Calu3 (cell line): ENCODE data around the gene SLC25A2. TPM values are rescaled to one million over a fixed set of nuclear protein-coding genes. Genes with fewer than 3 reads are reported as not detected.
"Not testable (repeated sequence)": the region's sequence is repeated elsewhere in the genome, so short reads cannot be mapped to it uniquely, and the experiment has no call there.

Experiments used
- BruUV-seq: library from RNA; stranded (reverse); fragments of 400-500 nt; replicated peaks from 2 replicates; lab custom pipeline; 2021; lab: Mats Ljungman, UMichigan
- CTCF ChIA-PET: fragments of 300-600 bp; sonication (Branson Sonifier 250); formaldehyde crosslinking; loops from one replicate; lab custom pipeline; 2022; ENCODE audit warnings: antibody characterized with exemption; lab: Charles Lee
- DNase-seq: peaks from one replicate; pipeline ENCODE4 v3.0.0; 2022
- H3K27ac Mint-ChIP-seq: one replicate; pipeline ENCODE4 v1.8.0; 2022; ENCODE audit warnings: mixed read lengths; ENCODE audit not compliant: unreplicated experiment
- H3K27me3 Mint-ChIP-seq: one replicate; pipeline ENCODE4 v1.8.0; 2022; ENCODE audit warnings: mixed read lengths; ENCODE audit not compliant: unreplicated experiment
- H3K36me3 Mint-ChIP-seq: one replicate; pipeline ENCODE4 v1.8.0; 2022; ENCODE audit warnings: mild to moderate bottlenecking, moderate library complexity, mixed read lengths; ENCODE audit not compliant: insufficient read depth, unreplicated experiment
- H3K4me1 Mint-ChIP-seq: one replicate; pipeline ENCODE4 v1.8.0; 2022; ENCODE audit warnings: mild to moderate bottlenecking, low read depth, mixed read lengths; ENCODE audit not compliant: unreplicated experiment
- H3K4me3 Mint-ChIP-seq: one replicate; pipeline ENCODE4 v1.8.0; 2022; ENCODE audit warnings: mild to moderate bottlenecking, low read depth, moderate library complexity, mixed read lengths; ENCODE audit not compliant: unreplicated experiment
- H3K9me3 Mint-ChIP-seq: one replicate; pipeline ENCODE4 v1.8.0; 2022; ENCODE audit warnings: low read depth, mixed read lengths; ENCODE audit not compliant: unreplicated experiment
- CTCF ChIP-seq: fragments of 200-600 bp; IDR thresholded peaks from one replicate; pipeline ENCODE4 v1.8.0; 2022; ENCODE audit warnings: antibody characterized with exemption; ENCODE audit not compliant: unreplicated experiment
- intact Hi-C: fragments of 100-400 bp; cut with micrococcal nuclease; formaldehyde crosslinking; loops from one replicate; pipeline ENCODE4 v1.10.0; 2022; ENCODE audit not compliant: unreplicated experiment
- total RNA-seq: library from RNA; stranded (reverse); gene quantifications from 2 replicates; pipeline ENCODE4 v1.2.3, GENCODE V29; 2022

SLC25A2 gene
- total RNA-seq, 1 experiment from 2014 or later, result 0.26 TPM

GRCh38 chr5:141345327-141345726, 41.5 kb upstream of the SLC25A2 start:
- Mint-ChIP-seq H3K4me3 (no peak overlapping the region), H3K27me3 (no peaks in the 10 kb centered on the region), H3K4me1 (no peaks in the 10 kb centered on the region), H3K9me3 (peaks cover 19% of the 10 kb centered on the region), H3K36me3 (peaks cover 3% of the 10 kb centered on the region), H3K27ac (no peak overlapping the region)
- TF ChIP-seq CTCF, result no peak
- no TSS peak for BruUV-seq
- DNase-seq, result no peak
- intact Hi-C loops, result no loop called here
- CTCF ChIA-PET, result no interaction called here

GRCh38 chr5:141343953-141344463, 40.2 kb upstream of the SLC25A2 start:
- Mint-ChIP-seq H3K27ac (no peak overlapping the region), H3K27me3 (no peaks in the 10 kb centered on the region), H3K36me3 (no peaks in the 10 kb centered on the region), H3K4me3 (no peak overlapping the region), H3K9me3 (peaks cover 19% of the 10 kb centered on the region), H3K4me1 (no peaks in the 10 kb centered on the region)
- intact Hi-C loops, result no loop called here
- no TSS peak for BruUV-seq
- no peak for DNase-seq
- no peak for TF ChIP-seq CTCF
- CTCF ChIA-PET, result no interaction called here

GRCh38 chr5:141343242-141343952, 39.5 kb upstream of the SLC25A2 start, which contains the start of gene PCDHGA3:
Gene PCDHGA3 (plus strand): TSS chr5:141343829. CDS start chr5:141344034, 205 bp downstream.
- intact Hi-C loops, result no loop called here
- Mint-ChIP-seq H3K36me3 (no peaks in the 10 kb centered on the region), H3K9me3 (peaks cover 23% of the 10 kb centered on the region), H3K27ac (no peak within 1 kb of the TSS), H3K4me3 (no peak within 1 kb of the TSS), H3K4me1 (no peaks in the 10 kb centered on the region), H3K27me3 (no peaks in the 10 kb centered on the region)
- no TSS peak for BruUV-seq
- no peak for DNase-seq
- TF ChIP-seq CTCF, result no peak
- CTCF ChIA-PET, result no interaction called here

- Mint-ChIP-seq H3K4me3 (no peak overlapping the region), H3K4me1 (no peaks in the 10 kb centered on the region), H3K27ac (no peak overlapping the region), H3K27me3 (no peaks in the 10 kb centered on the region), H3K9me3 (peaks cover 27% of the 10 kb centered on the region), H3K36me3 (no peaks in the 10 kb centered on the region)
- no TSS peak for BruUV-seq
- intact Hi-C loops, result no loop called here
- no peak for DNase-seq
- no peak for TF ChIP-seq CTCF
- CTCF ChIA-PET, result no interaction called here
Observed at GRCh38 chr5:141342773-141343172, 38.9 kb upstream of the SLC25A2 start.

- H3K27me3 Mint-ChIP-seq, H3K4me3 Mint-ChIP-seq, intact Hi-C loops, H3K27ac Mint-ChIP-seq, BruUV-seq, H3K36me3 Mint-ChIP-seq, DNase-seq, H3K4me1 Mint-ChIP-seq, CTCF ChIA-PET: not testable (repeated sequence)
- peaks cover 27% of the 10 kb centered on the region for H3K9me3 Mint-ChIP-seq
Observed at GRCh38 chr5:141340781-141341354, 37.0 kb upstream of the SLC25A2 start.
